ENCODE measurements around the gene CYB5R3. TPM values are rescaled to one million over a fixed set of nuclear protein-coding genes. Genes with fewer than 3 reads are reported as not detected.

The CYB5R3 gene
- total RNA-seq, 1 donor from 2014 or later, result 105 TPM

DNA sequence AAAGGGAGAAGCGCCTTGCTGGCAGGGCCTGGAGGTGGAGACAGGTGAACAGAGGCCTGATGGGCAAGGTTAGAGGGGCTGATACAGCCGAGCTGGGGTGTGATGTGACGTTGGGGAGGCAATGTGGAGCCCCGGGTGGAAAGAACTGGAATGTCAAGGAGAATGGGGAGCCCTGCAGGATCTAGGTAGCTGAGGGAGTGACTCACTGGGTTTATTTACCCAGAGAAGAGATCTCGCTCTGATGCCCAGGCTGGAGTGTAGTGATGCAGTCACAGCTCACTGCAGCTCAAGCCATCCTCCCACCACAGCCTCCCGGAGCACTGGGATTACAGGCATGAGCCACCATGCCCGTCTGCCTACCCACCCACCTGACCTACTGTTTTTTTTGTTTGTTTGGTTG, 1.9 kb upstream of the CYB5R3 start:
- Mint-ChIP-seq H3K27ac (ENCODE audit: unreplicated experiment) (no peak overlapping the region), H3K9me3 (no peaks in the 10 kb centered on the region)

GRCh38 chr22:42648368-42649245, 585 bp downstream of the CYB5R3 start:
- peaks cover 2% of the 10 kb centered on the region for H3K36me3 Mint-ChIP-seq (ENCODE audit: low read depth)
- peak overlapping the region; percentile 99 for H3K4me3 Mint-ChIP-seq
- no peaks in the 10 kb centered on the region for H3K27me3 Mint-ChIP-seq (ENCODE audit: low read depth)
- TF ChIP-seq, protein P1, sequence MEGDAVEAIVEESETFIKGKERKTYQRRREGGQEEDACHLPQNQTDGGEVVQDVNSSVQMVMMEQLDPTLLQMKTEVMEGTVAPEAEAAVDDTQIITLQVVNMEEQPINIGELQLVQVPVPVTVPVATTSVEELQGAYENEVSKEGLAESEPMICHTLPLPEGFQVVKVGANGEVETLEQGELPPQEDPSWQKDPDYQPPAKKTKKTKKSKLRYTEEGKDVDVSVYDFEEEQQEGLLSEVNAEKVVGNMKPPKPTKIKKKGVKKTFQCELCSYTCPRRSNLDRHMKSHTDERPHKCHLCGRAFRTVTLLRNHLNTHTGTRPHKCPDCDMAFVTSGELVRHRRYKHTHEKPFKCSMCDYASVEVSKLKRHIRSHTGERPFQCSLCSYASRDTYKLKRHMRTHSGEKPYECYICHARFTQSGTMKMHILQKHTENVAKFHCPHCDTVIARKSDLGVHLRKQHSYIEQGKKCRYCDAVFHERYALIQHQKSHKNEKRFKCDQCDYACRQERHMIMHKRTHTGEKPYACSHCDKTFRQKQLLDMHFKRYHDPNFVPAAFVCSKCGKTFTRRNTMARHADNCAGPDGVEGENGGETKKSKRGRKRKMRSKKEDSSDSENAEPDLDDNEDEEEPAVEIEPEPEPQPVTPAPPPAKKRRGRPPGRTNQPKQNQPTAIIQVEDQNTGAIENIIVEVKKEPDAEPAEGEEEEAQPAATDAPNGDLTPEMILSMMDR (conservative IDR thresholded peaks at IDR 0.05), result no peak
- DNase-seq (ENCODE audit: low read depth, low spot score), result no peak
- H3K27ac Mint-ChIP-seq (ENCODE audit: unreplicated experiment), result peak overlapping the region; percentile 99
- peaks cover 27% of the 10 kb centered on the region for H3K4me1 Mint-ChIP-seq
- no peaks in the 10 kb centered on the region for H3K9me3 Mint-ChIP-seq

More for the DNA sequence above, 1.9 kb upstream of the CYB5R3 start:
- Mint-ChIP-seq H3K36me3 (ENCODE audit: low read depth) (peaks cover 2% of the 10 kb centered on the region), H3K27me3 (ENCODE audit: low read depth) (no peaks in the 10 kb centered on the region), H3K4me1 (peaks cover 16% of the 10 kb centered on the region), H3K4me3 (peak overlapping the region; percentile 60)
- DNase-seq (ENCODE audit: low read depth, low spot score), result no peak
- TF ChIP-seq, protein P1 (conservative IDR thresholded peaks at IDR 0.05), result no peak

DNA sequence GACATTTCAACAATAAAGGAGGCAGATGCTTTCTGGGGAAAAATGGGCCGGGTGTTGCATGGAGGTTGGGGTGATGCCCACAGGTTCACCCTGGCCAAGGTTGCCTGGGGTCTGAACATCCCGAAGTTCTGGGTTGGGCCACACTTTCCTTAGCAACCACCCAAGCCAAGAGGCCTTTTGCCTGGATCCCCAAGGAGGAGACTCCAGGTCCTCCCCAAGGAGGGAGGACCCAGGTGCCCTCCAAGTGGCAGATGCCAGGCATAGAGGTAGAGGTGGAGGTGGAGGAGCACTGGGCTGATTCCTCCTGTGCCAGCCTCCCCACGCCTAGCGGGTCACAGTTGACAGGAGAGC, 1.2 kb downstream of the CYB5R3 start:
- no peak for DNase-seq (ENCODE audit: low read depth, low spot score)
- H3K36me3 Mint-ChIP-seq (ENCODE audit: low read depth), result peaks cover 2% of the 10 kb centered on the region
- no peaks in the 10 kb centered on the region for H3K9me3 Mint-ChIP-seq
- peak overlapping the region; percentile 99 for H3K4me3 Mint-ChIP-seq
- H3K4me1 Mint-ChIP-seq, result peaks cover 27% of the 10 kb centered on the region
- H3K27me3 Mint-ChIP-seq (ENCODE audit: low read depth), result no peaks in the 10 kb centered on the region
- TF ChIP-seq, protein P1 (conservative IDR thresholded peaks at IDR 0.05), result no peak
- H3K27ac Mint-ChIP-seq (ENCODE audit: unreplicated experiment), result no peak overlapping the region

GRCh38 chr22:42646569-42647525, 2.3 kb downstream of the CYB5R3 start:
- no peak for DNase-seq (ENCODE audit: low read depth, low spot score)
- Mint-ChIP-seq H3K4me1 (peaks cover 27% of the 10 kb centered on the region), H3K27me3 (ENCODE audit: low read depth) (no peaks in the 10 kb centered on the region), H3K4me3 (peak overlapping the region; percentile 90), H3K36me3 (ENCODE audit: low read depth) (peaks cover 2% of the 10 kb centered on the region), H3K9me3 (no peaks in the 10 kb centered on the region), H3K27ac (ENCODE audit: unreplicated experiment) (no peak overlapping the region)
- TF ChIP-seq, protein P1 (conservative IDR thresholded peaks at IDR 0.05), result no peak

DNA sequence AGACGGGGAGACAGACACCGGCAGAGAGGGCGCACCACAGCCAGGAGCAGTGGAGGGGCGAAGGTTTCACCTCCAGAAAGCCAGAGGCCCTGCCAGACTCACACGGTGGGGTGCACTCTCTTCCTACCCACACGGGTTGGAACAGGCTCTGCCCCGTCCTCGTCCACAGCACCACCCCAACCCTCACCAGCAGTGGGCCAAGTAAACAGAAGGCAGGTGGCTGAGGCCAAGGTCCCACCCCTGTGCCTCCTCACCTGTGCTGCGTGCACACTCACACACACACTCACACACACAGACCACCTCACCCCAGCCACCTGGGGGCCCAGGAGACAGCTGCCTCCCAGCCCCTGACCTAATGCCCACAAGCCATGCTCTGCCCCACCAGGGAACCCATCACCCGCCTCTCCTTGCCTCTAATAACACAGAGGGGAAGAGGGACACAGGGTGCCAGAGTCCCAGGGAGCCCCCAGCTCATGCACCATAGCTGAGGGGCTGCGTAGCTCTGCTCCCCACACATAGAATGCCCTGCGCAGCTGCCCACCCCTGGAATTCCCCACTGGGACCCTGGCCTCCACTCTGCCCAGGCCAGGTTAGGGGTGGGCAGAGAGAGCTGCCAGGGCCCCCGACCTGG, 3.1 kb downstream of the CYB5R3 start:
- H3K36me3 Mint-ChIP-seq (ENCODE audit: low read depth), result peaks cover 2% of the 10 kb centered on the region
- no peaks in the 10 kb centered on the region for H3K27me3 Mint-ChIP-seq (ENCODE audit: low read depth)
- DNase-seq (ENCODE audit: low read depth, low spot score), result no peak
- no peak overlapping the region for H3K27ac Mint-ChIP-seq (ENCODE audit: unreplicated experiment)
- peak overlapping the region; percentile 77 for H3K4me3 Mint-ChIP-seq
- TF ChIP-seq, protein P1 (conservative IDR thresholded peaks at IDR 0.05), result no peak
- peaks cover 27% of the 10 kb centered on the region for H3K4me1 Mint-ChIP-seq
- H3K9me3 Mint-ChIP-seq, result no peaks in the 10 kb centered on the region

Data from neural crest cell (in vitro differentiated cells).